Measurements from ENCODE around the gene AR.

DNA sequence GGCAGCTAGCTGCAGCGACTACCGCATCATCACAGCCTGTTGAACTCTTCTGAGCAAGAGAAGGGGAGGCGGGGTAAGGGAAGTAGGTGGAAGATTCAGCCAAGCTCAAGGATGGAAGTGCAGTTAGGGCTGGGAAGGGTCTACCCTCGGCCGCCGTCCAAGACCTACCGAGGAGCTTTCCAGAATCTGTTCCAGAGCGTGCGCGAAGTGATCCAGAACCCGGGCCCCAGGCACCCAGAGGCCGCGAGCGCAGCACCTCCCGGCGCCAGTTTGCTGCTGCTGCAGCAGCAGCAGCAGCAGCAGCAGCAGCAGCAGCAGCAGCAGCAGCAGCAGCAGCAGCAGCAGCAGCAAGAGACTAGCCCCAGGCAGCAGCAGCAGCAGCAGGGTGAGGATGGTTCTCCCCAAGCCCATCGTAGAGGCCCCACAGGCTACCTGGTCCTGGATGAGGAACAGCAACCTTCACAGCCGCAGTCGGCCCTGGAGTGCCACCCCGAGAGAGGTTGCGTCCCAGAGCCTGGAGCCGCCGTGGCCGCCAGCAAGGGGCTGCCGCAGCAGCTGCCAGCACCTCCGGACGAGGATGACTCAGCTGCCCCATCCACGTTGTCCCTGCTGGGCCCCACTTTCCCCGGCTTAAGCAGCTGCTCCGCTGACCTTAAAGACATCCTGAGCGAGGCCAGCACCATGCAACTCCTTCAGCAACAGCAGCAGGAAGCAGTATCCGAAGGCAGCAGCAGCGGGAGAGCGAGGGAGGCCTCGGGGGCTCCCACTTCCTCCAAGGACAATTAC is 1.4 kb downstream of the AR start:
- TF ChIP-seq EZH2 (IDR thresholded peaks at IDR 0.05; ENCODE audit: insufficient read depth, low read length), result no peak
- TF ChIP-seq, protein P1, sequence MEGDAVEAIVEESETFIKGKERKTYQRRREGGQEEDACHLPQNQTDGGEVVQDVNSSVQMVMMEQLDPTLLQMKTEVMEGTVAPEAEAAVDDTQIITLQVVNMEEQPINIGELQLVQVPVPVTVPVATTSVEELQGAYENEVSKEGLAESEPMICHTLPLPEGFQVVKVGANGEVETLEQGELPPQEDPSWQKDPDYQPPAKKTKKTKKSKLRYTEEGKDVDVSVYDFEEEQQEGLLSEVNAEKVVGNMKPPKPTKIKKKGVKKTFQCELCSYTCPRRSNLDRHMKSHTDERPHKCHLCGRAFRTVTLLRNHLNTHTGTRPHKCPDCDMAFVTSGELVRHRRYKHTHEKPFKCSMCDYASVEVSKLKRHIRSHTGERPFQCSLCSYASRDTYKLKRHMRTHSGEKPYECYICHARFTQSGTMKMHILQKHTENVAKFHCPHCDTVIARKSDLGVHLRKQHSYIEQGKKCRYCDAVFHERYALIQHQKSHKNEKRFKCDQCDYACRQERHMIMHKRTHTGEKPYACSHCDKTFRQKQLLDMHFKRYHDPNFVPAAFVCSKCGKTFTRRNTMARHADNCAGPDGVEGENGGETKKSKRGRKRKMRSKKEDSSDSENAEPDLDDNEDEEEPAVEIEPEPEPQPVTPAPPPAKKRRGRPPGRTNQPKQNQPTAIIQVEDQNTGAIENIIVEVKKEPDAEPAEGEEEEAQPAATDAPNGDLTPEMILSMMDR (IDR thresholded peaks at IDR 0.05; ENCODE audit: insufficient read depth, low read depth, low read length), result no peak
